Kasumi-1 (cell line): ENCODE measurements around the gene PRKCH.
A peak's percentile ranks its signal among the peaks of the same experiment; 100 is the strongest.

ENCODE experiments used
- DNase-seq, 2 experiments: peaks; one replicate each; lab custom pipeline; 2025; lab: John Stamatoyannopoulos, UW

PRKCH gene

DNA sequence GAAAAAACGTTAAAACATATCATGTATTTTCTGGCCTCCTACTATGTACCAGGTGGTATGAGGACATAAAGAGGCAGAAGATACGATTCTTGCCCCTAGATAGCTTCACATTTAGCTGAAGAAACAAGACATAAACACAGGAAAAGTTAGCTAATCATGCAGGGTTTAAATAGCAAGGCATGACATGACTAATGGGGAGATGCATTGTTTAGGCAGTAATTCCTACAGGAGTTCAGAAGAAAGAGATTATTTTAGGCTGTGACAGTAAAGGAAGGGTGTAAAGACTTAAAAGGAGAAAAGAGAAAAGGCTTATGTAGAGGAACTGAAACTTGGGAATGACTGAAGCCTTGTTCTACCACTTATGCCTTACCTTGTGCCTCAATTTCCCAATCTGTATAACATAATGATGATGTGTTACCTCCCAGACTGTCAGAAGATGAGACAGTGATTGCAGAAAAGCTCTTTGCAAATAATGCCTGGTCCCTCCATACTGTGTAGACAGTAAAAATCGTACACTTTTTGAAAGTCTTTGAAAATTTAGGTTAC, 44.4 kb downstream of the PRKCH start:
- DNase-seq: no peak

DNA sequence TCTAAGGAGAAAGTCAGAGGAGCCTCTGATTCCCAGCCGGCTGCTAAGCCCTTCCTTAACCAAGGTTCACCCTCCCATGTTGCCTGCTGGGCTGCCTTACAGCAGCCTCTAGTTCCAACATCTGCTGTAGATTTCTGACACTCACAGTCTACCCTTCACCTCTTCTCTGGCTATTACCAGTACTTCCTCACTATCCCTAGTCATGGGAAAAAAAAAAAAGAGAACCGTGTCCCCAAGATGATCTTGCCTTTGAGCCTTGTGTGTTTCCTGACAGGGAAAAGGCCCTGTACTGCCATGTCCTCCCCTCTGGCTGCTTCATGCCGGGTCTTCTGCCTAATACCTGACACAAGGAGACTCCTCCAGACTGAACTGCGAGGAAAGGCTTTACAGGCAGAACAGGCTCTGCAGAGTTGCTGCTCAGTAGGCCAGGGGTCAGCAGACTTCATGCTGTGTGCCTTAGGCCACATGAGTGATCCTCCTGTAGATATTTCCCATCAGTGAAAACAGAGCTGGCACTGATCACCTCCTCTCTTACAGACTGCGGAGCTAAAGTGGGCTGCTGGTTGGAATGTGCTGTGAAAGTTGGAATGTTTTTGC, 46.8 kb downstream of the PRKCH start:
- DNase-seq: no peak

DNA sequence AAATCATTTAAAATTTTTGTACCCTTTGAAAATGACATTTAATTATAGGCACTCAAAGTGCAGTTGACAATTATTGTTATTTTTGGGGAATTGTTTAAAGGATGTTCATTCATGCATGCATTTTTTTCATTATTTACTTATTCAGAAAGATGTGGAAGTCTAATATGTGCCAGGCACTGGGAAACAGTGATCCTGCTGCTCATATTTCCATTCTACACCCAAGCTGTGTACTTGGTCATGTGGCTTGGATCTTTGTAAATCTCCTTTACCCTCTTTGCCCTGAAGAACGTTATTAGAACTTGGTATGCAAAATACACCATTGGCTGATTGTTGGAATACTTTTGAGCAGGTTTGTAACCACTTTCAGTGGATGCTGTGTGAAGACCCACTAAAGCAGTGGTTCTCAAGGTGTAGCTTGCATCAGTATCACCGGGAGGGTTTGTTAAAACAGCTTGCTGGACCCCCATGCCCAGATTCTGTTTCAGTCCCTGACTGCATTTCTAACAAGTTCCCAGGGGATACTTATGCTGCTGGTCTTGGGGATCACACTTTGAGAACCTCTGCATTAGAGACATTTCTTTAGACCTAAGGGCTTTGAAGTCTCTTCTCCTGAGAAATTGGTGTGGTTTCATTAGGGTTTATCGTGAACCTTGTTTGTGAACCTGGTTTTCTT, 47.5 kb downstream of the PRKCH start:
- no peak for DNase-seq

GRCh38 chr14:61369454-61369810, 48.1 kb downstream of the PRKCH start:
- DNase-seq: no peak

DNA sequence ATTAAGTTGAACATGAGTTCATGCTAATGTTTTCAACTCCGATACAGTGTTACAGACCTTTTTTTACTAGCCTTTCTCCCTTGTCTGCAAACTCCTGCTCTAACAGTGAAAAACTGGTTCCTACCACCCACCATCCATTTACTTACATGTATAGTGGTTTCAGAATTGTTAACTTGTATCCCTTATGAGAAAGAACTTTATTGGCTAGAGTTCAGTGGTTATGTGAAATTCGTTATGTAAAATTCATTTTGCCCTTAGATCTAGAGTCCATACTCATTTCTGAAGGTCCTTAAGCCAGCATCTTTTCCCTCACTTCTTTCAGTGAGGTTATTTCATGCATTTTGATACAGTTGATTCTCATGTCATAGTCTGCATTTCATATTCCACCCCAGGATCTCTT, 51.0 kb downstream of the PRKCH start:
- no peak for DNase-seq

GRCh38 chr14:61372842-61373555, 51.6 kb downstream of the PRKCH start:
- no peak for DNase-seq

- no peak for DNase-seq
Observed at GRCh38 chr14:61374284-61374683, 52.9 kb downstream of the PRKCH start.

DNA sequence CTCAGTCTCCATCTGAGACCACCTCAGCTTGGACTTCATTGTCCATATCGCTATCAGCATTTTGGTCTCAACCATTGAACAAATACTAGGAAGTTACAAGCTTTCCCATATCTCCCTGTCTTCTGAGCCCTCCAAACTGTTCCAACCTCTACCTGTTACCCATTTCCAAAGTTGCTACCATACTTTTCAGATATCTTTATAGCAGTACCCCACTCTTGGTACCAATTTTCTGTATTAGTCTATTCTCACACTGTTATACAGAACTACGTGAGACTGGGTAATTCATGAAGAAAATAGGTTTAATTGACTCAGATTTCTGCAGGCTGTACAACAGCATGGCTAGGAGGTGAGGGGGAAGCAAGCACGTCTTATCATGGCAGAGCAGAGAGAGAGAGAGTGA, 53.8 kb downstream of the PRKCH start:
- no peak for DNase-seq

- no peak for DNase-seq
Observed at GRCh38 chr14:61376314-61376713, 54.9 kb downstream of the PRKCH start.

DNA sequence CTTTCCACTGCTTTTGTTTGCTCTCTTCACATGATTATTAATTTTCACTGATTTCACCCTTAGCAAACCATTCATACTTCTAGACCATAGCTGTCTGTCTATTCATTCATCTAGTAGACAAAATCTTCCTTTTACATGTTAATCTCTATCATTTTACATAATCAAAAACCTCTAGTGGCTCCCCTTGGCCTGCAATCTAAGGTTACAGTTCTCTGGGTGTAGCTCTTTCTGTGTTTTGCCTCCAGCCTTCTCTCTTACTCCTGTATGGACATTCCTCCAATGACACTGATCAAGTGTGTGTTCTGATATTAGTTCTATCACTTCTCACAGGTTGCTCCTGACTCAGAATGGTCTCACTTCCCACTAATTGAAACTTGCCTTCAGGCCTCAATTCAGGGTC, 56.4 kb downstream of the PRKCH start:
- DNase-seq: no peak

DNA sequence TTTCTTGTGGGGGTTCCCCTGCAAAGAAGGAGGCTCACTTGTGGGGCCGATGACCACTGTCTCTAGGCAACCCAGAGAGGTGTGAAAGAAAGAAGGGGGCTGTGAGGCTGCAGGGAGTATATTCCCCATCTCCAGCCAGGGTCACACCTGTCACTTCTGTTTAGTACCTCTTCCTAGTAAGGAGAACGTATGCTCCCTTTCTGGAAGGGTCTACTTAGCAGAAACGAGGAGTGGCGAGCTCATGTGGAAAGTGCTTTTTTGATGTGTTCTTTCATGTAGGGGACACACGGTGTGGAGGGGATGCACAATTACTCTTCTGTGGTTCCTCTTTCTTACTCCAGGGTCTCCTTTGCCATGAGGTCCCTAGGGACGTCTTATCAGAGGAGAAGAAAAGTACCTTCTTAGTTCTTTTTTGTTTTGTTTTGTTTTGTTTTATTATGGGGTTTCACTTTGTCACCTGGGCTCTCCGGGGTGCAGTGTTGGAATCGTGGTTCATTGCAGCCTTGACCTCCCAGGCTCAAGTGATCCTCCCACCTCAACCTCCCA, 58.3 kb downstream of the PRKCH start:
- no peak for DNase-seq

- no peak for DNase-seq
Observed at GRCh38 chr14:61380984-61381383, 59.6 kb downstream of the PRKCH start.

- no peak for DNase-seq
Observed at GRCh38 chr14:61381553-61381952, 60.2 kb downstream of the PRKCH start.

GRCh38 chr14:61382842-61383241, 61.5 kb downstream of the PRKCH start:
- no peak for DNase-seq

DNA sequence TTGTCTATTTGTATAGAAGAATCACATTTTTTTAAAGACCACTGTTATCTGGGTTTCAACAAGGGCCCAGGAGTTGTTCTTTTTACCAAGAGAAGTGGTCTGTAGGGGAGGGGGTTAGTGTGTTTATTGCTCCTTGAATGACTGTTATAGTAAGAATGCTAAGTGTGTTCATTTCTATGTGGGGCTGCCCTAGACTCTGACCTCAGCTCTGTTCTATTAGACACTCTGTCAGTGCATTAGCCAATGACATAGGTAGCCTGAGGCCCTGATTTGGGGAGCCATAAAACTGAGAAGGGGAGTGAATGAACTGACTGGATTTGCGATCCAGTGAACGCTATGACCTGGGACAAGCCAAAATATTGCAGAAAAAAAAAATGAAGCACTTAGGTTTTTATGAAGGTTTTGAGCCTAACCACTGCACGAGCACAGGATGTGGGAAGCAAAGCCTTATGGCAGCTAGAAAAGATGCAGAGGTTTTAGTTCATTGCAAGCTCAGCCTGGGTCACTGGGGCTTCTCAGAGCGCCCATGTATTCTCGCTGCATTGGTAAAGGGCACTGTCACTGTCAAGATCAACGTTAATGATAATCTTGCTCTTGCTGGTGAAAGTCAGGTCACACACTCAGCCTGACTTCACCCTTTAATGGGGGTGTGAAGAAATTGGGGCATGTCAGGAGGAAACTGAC, 63.8 kb downstream of the PRKCH start:
- peak in 1 of 2 experiments; percentile 47 for DNase-seq

- no peak for DNase-seq
Observed at GRCh38 chr14:61386173-61386772, 64.9 kb downstream of the PRKCH start.

- no peak for DNase-seq
Observed at GRCh38 chr14:61387076-61387475, 65.7 kb downstream of the PRKCH start.

DNA sequence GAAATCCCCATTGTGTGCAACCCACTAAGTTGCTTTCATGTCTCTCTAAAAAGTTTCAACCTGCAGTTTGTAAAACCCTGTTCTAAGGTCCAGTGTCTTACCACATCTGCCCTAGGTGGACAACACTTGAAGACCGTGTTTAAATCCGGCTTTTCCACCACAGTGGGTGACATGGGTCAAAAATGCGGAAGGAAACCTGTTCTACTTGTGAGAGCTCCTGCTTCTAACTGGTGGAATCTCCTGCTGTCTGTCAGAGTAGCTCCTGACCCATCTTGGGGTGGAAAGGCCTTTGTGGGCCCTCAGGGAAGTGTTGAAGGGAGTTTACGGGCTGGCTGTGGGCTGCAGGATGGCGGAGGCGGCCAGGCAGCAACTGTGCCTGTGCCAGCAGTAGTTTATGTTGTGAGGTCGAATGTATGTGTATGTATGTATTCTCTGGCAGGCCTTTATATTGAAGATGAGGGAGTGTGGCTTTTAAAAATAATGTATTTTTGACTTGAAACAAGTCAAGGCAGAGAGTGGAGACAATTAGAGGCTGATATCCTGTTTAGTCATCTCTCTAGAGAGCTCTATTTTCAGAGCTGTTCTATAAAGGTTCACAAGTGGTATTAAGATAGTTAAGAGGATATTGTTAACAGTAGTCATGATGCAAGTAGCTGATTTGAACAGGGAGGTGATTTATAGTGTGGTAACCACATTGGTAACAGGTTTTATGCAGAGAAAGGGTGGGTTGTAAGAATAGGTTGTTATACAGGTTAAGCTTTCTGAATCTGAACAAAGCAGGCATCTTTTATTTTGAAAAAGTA, 67.0 kb downstream of the PRKCH start:
- DNase-seq: peak; percentile 59 to 69

DNA sequence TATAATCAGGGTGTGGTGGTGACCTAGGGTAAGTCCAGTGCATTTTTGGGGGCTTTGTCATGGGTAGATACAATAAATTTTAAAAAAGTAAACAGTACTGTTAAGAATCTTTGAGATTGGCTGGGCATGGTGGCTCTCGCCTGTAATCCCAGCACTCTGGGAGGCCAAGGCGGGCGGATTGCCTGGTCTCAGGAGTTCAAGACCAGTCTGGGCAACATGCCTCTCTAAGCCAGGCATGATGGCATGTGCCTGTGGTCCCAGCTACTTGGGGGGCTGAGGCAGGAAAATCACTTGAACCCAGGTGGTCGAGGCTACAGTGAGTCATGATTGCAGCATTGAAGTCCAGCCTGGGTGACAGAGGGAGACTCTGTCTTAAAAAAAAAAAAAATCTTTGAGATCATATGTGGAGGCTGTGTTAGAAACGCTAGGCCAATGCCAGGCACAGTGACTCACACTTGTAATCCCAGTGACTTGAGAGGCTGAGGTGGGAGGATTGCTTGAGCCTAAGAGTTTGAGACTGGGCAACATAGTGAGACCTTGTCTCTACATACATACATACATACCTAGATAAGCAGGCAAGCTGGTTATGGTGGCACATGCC, 67.7 kb downstream of the PRKCH start:
- no peak for DNase-seq

DNA sequence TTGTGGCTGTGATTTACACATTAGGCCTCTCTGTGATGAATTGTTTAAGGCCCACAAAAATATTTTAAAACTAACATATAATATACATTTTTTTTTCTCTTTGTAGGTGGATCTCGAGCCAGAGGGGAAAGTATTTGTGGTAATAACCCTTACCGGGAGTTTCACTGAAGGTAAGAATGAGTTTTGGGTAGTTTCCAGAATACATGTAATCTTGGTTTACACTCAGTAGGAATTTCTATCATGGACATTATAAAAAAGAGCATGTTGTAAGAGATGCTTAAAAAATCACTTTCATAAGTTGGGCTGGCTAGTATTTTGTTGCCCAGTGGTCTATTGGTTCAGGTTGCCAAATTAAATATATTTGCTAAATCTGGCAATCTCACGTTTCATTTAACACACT, 69.7 kb downstream of the PRKCH start:
- no peak for DNase-seq

DNA sequence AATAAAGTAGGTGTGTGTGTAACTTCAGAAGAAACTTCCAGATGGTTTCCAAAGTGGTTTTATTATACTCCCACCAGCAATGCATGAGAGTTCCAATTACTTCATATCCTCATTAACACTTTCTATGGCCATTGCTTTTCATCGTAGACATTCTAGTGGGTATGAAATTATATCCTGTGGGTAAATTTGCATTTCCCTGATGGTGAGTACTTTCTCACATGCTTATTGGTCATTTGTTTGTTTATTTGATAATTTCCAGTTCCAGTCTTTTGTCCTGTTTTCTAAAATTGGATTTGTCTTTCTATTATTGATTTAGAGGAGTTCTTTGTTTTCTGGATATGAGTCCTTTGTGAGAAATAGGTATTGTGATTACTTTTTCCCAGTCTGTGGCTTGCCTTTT, 70.9 kb downstream of the PRKCH start:
- no peak for DNase-seq
